Activated CD8-positive, alpha-beta memory T cell treated with anti-CD3 and anti-CD28 coated beads for 4 hours (primary cell): Measurements from ENCODE around the gene FAM124B.
"Not testable (repeated sequence)": the region's sequence is repeated elsewhere in the genome, so short reads cannot be mapped to it uniquely, and the experiment has no call there.

Experiments
- DNase-seq, 2 donors: peaks; one replicate each; pipeline ENCODE4 v3.0.0-alpha.2; 2020; ENCODE audit warnings: low read depth in 2 of 2

FAM124B gene

GRCh38 chr2:224412141-224413015, 10.5 kb upstream of the FAM124B start:
- DNase-seq, result no peak

GRCh38 chr2:224410946-224411561, 9.1 kb upstream of the FAM124B start:
- no peak for DNase-seq

- DNase-seq, result no peak
These were observed 6.8 kb upstream of the FAM124B start for GRCh38 chr2:224408676-224409075.

GRCh38 chr2:224407241-224407701, 5.4 kb upstream of the FAM124B start:
- DNase-seq, result no peak

- no peak for DNase-seq
These were observed 4.0 kb upstream of the FAM124B start for GRCh38 chr2:224405841-224406370.

GRCh38 chr2:224405412-224405811, 3.5 kb upstream of the FAM124B start:
- no peak for DNase-seq

GRCh38 chr2:224404796-224405195, 2.9 kb upstream of the FAM124B start:
- no peak for DNase-seq

GRCh38 chr2:224403657-224404056, 1.8 kb upstream of the FAM124B start:
- no peak for DNase-seq

- no peak for DNase-seq
These were observed 848 bp downstream of the FAM124B start for GRCh38 chr2:224400886-224401632.

- no peak for DNase-seq
These were observed 1.6 kb downstream of the FAM124B start for GRCh38 chr2:224400174-224400810.

- DNase-seq, result no peak
These were observed 3.6 kb downstream of the FAM124B start for GRCh38 chr2:224398289-224398688.

- DNase-seq, result not testable (repeated sequence)
These were observed 4.8 kb downstream of the FAM124B start for GRCh38 chr2:224397100-224397499.

- DNase-seq, result no peak
These were observed 6.1 kb downstream of the FAM124B start for GRCh38 chr2:224395620-224396390.

- DNase-seq, result no peak
These were observed 8.6 kb downstream of the FAM124B start for GRCh38 chr2:224393157-224393872.

GRCh38 chr2:224392545-224392944, 9.4 kb downstream of the FAM124B start:
- DNase-seq, result no peak

- DNase-seq, result no peak
These were observed 12.6 kb downstream of the FAM124B start for GRCh38 chr2:224389317-224389716.

- DNase-seq, result no peak
These were observed 15.0 kb downstream of the FAM124B start for GRCh38 chr2:224386876-224387275.

GRCh38 chr2:224382973-224383555, 18.8 kb downstream of the FAM124B start:
- DNase-seq, result no peak

- DNase-seq, result not testable (repeated sequence)
These were observed 19.6 kb downstream of the FAM124B start for GRCh38 chr2:224382280-224382647.
